Nephron progenitor cell (in vitro differentiated cells): ENCODE results near the gene PARVG.

Experiments
- DNase-seq: peaks from one replicate; pipeline ENCODE4 v3.0.0; 2021
- H3K27ac Mint-ChIP-seq: 2 replicates; pipeline ENCODE4 v1.8.0; 2021; ENCODE audit warnings: mild to moderate bottlenecking, moderate library complexity, mixed read lengths
- H3K27me3 Mint-ChIP-seq: 2 replicates; pipeline ENCODE4 v1.8.0; 2021; ENCODE audit warnings: mild to moderate bottlenecking, low read depth, mixed read lengths; ENCODE audit not compliant: poor library complexity
- H3K36me3 Mint-ChIP-seq: 2 replicates; pipeline ENCODE4 v1.8.0; 2021; ENCODE audit warnings: low read depth, mixed read lengths
- H3K4me1 Mint-ChIP-seq: 2 replicates; pipeline ENCODE4 v1.8.0; 2021; ENCODE audit warnings: mixed read lengths
- H3K4me3 Mint-ChIP-seq: 2 replicates; pipeline ENCODE4 v1.8.0; 2021; ENCODE audit warnings: mild to moderate bottlenecking, moderate library complexity, mixed read lengths
- H3K9me3 Mint-ChIP-seq: 2 replicates; pipeline ENCODE4 v1.8.0; 2021; ENCODE audit warnings: mild to moderate bottlenecking, moderate library complexity, mixed read lengths
- CTCF ChIP-seq: fragments of 200-600 bp; sonication (generic); IDR thresholded peaks from 2 replicates; pipeline ENCODE4 v1.5.0; 2021; ENCODE audit warnings: antibody characterized with exemption

Gene PARVG

GRCh38 chr22:44147008-44147645 lies 33.6 kb upstream of the PARVG start:
- DNase-seq = peak; percentile 36
- no peak for TF ChIP-seq CTCF
- no peaks in the 10 kb centered on the region for H3K36me3 Mint-ChIP-seq
- peaks cover 59% of the 10 kb centered on the region for H3K4me1 Mint-ChIP-seq
- H3K27me3 Mint-ChIP-seq = peaks cover 25% of the 10 kb centered on the region
- no peak overlapping the region for H3K27ac Mint-ChIP-seq
- H3K4me3 Mint-ChIP-seq = peak overlapping the region; percentile 49
- no peaks in the 10 kb centered on the region for H3K9me3 Mint-ChIP-seq

GRCh38 chr22:44147821-44148574 lies 32.7 kb upstream of the PARVG start:
- Mint-ChIP-seq H3K4me1 (peaks cover 55% of the 10 kb centered on the region), H3K9me3 (no peaks in the 10 kb centered on the region), H3K27ac (no peak overlapping the region), H3K27me3 (peaks cover 25% of the 10 kb centered on the region), H3K36me3 (no peaks in the 10 kb centered on the region), H3K4me3 (peak overlapping the region; percentile 65)
- TF ChIP-seq CTCF = no peak
- DNase-seq = peak; percentile 35

GRCh38 chr22:44151676-44152075 lies 29.0 kb upstream of the PARVG start:
- Mint-ChIP-seq H3K4me1 (peaks cover 21% of the 10 kb centered on the region), H3K27ac (no peak overlapping the region), H3K27me3 (peaks cover 23% of the 10 kb centered on the region), H3K4me3 (no peak overlapping the region), H3K36me3 (no peaks in the 10 kb centered on the region), H3K9me3 (no peaks in the 10 kb centered on the region)
- no peak for DNase-seq
- TF ChIP-seq CTCF = no peak

GRCh38 chr22:44153710-44154109 lies 27.0 kb upstream of the PARVG start:
- no peak overlapping the region for H3K4me3 Mint-ChIP-seq
- no peak overlapping the region for H3K27ac Mint-ChIP-seq
- TF ChIP-seq CTCF = no peak

GRCh38 chr22:44154436-44154942 lies 26.2 kb upstream of the PARVG start:
- Mint-ChIP-seq H3K27me3 (peaks cover 3% of the 10 kb centered on the region), H3K4me1 (peaks cover 14% of the 10 kb centered on the region), H3K4me3 (no peak overlapping the region), H3K9me3 (no peaks in the 10 kb centered on the region), H3K27ac (no peak overlapping the region), H3K36me3 (peaks cover 5% of the 10 kb centered on the region)
- no peak for DNase-seq
- TF ChIP-seq CTCF = no peak

More at GRCh38 chr22:44153710-44154109, 27.0 kb upstream of the PARVG start:
- H3K4me1 Mint-ChIP-seq = peaks cover 10% of the 10 kb centered on the region
- no peaks in the 10 kb centered on the region for H3K9me3 Mint-ChIP-seq
- peaks cover 5% of the 10 kb centered on the region for H3K36me3 Mint-ChIP-seq
- no peak for DNase-seq
- H3K27me3 Mint-ChIP-seq = peaks cover 6% of the 10 kb centered on the region
